Loucy (cell line): ENCODE results near the gene RYR2.

Source experiments
- H2AFZ ChIP-seq: fragments of 200-600 bp; sonication (generic); 2 replicates; pipeline ENCODE4 v1.6.0; 2016; ENCODE audit warnings: antibody characterized with exemption, mild to moderate bottlenecking, low read length, moderate library complexity
- H3F3A ChIP-seq: fragments of 200-600 bp; 2 replicates; pipeline ENCODE4 v1.6.0; 2016; ENCODE audit warnings: antibody characterized with exemption, low read depth, mild to moderate bottlenecking
- H3K27me3 ChIP-seq: fragments of 200-600 bp; sonication (generic); 2 replicates; pipeline ENCODE4 v1.6.1; 2014; ENCODE audit warnings: low read length, mild to moderate bottlenecking; ENCODE audit not compliant: insufficient read depth, poor library complexity, severe bottlenecking
- H3K36me3 ChIP-seq: fragments of 200-600 bp; sonication (generic); 2 replicates; pipeline ENCODE4 v1.6.1; 2016; ENCODE audit warnings: low read length; ENCODE audit not compliant: insufficient read depth
- H3K4me1 ChIP-seq: fragments of 200-600 bp; sonication (generic); 2 replicates; pipeline ENCODE4 v1.5.1; 2014; ENCODE audit warnings: low read length, mild to moderate bottlenecking; ENCODE audit not compliant: insufficient read depth, poor library complexity, severe bottlenecking
- H3K4me2 ChIP-seq: fragments of 200-600 bp; sonication (generic); 2 replicates; pipeline ENCODE4 v1.6.0; 2014; ENCODE audit warnings: antibody characterized with exemption, low read length, low read depth, mild to moderate bottlenecking; ENCODE audit not compliant: poor library complexity, severe bottlenecking
- H3K4me3 ChIP-seq: fragments of 200-600 bp; sonication (generic); 2 replicates; pipeline ENCODE4 v1.5.1; 2014; ENCODE audit warnings: low read length, mild to moderate bottlenecking, mixed read lengths; ENCODE audit not compliant: poor library complexity, severe bottlenecking
- H3K79me2 ChIP-seq: fragments of 200-600 bp; sonication (generic); 2 replicates; pipeline ENCODE4 v1.6.1; 2014; ENCODE audit warnings: low read length; ENCODE audit not compliant: insufficient read depth
- H3K9ac ChIP-seq: fragments of 200-600 bp; sonication (generic); 2 replicates; pipeline ENCODE4 v1.6.0; 2014; ENCODE audit warnings: mild to moderate bottlenecking, low read depth, low read length, moderate library complexity; ENCODE audit not compliant: poor library complexity, severe bottlenecking
- H3K9me2 ChIP-seq: fragments of 200-600 bp; sonication (generic); replicated peaks from 2 replicates; pipeline ENCODE4 v1.6.1; 2016; ENCODE audit warnings: low read depth, low read length, mixed read lengths
- H3K9me3 ChIP-seq: fragments of 200-600 bp; sonication (generic); 2 replicates; pipeline ENCODE4 v1.6.1; 2014; ENCODE audit warnings: mild to moderate bottlenecking, antibody characterized with exemption, low read length, low read depth; ENCODE audit not compliant: insufficient read depth
- H4K20me1 ChIP-seq: fragments of 200-600 bp; sonication (generic); 2 replicates; pipeline ENCODE4 v1.6.0; 2014; ENCODE audit warnings: antibody characterized with exemption, low read length, mild to moderate bottlenecking; ENCODE audit not compliant: insufficient read depth, poor library complexity, severe bottlenecking
- EZH2phosphoT487 ChIP-seq: fragments of 200-600 bp; IDR thresholded peaks from 2 replicates; pipeline ENCODE4 v1.6.1; 2018; ENCODE audit warnings: antibody characterized with exemption, mild to moderate bottlenecking, moderate library complexity, borderline replicate concordance
- TF ChIP-seq, protein P1 (sequence below): fragments of 200-600 bp; sonication (generic); conservative IDR thresholded peaks from 2 replicates; pipeline ENCODE4 v1.5.1; 2014; ENCODE audit warnings: mild to moderate bottlenecking, antibody characterized with exemption, low read length

RYR2 gene

DNA sequence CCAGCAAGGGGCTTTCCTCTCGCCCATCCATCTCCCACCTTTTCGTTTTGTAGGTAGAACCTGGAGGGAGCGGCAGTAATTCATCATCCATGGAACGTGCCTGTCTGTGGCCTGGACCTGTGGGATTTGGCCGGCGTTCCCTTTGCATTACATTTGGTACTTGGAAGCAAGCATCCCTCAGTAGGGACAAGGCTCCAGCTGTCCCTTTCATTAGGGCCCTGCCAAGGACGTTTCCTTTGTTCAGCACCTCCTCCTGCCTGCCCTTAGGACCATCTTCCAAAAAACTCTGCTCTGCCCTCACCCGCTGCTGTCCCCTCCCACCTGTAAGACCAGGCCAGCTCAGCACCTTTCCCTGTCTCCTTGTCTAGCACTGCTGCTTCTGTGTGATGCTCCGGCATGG, 62.1 kb downstream of the RYR2 start:
- no peaks in the 10 kb centered on the region for H3K9me2 ChIP-seq
- no peaks in the 10 kb centered on the region for H3F3A ChIP-seq
- no peak overlapping the region for H3K4me2 ChIP-seq
- TF ChIP-seq, protein P1, sequence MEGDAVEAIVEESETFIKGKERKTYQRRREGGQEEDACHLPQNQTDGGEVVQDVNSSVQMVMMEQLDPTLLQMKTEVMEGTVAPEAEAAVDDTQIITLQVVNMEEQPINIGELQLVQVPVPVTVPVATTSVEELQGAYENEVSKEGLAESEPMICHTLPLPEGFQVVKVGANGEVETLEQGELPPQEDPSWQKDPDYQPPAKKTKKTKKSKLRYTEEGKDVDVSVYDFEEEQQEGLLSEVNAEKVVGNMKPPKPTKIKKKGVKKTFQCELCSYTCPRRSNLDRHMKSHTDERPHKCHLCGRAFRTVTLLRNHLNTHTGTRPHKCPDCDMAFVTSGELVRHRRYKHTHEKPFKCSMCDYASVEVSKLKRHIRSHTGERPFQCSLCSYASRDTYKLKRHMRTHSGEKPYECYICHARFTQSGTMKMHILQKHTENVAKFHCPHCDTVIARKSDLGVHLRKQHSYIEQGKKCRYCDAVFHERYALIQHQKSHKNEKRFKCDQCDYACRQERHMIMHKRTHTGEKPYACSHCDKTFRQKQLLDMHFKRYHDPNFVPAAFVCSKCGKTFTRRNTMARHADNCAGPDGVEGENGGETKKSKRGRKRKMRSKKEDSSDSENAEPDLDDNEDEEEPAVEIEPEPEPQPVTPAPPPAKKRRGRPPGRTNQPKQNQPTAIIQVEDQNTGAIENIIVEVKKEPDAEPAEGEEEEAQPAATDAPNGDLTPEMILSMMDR, result no peak
- no peak for TF ChIP-seq EZH2phosphoT487
- no peak overlapping the region for H3K4me3 ChIP-seq
- H2AFZ ChIP-seq, result no peak overlapping the region
- H3K36me3 ChIP-seq, result no peaks in the 10 kb centered on the region
- H3K27me3 ChIP-seq, result no peaks in the 10 kb centered on the region
- H3K9me3 ChIP-seq, result no peaks in the 10 kb centered on the region; the same call in 1 of the 2 replicates
- H3K4me1 ChIP-seq, result no peaks in the 10 kb centered on the region
- no peak overlapping the region for H3K9ac ChIP-seq
- no peaks in the 10 kb centered on the region for H4K20me1 ChIP-seq
- H3K79me2 ChIP-seq, result no peaks in the 10 kb centered on the region

DNA sequence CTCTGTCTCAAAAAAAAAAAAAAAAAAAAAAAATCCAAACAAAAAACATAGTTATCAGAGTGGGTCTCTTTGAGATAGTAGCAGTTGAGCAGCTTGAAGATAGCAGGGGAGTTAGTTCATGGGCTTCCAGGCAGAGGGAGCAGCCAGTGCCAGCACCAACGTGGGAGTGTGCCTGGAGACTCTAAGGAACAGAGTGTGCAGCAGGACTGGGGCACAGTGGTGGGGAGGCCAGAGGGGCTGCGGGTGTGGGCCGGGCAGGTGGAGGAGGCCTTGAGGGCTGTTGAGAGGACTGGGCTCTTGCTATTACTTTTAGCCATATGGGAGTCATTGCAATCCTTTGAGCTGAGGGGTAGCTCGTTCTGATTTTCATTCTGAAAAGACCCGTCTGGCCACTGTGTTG, 63.8 kb downstream of the RYR2 start:
- H3K4me2 ChIP-seq, result no peak overlapping the region
- no peaks in the 10 kb centered on the region for H3K4me1 ChIP-seq
- no peaks in the 10 kb centered on the region for H4K20me1 ChIP-seq
- no peak for TF ChIP-seq EZH2phosphoT487
- TF ChIP-seq, protein P1, result no peak
- no peaks in the 10 kb centered on the region for H3K36me3 ChIP-seq
- no peak overlapping the region for H3K4me3 ChIP-seq
- no peak overlapping the region for H3K9ac ChIP-seq
- no peaks in the 10 kb centered on the region for H3K9me2 ChIP-seq
- no peaks in the 10 kb centered on the region for H3F3A ChIP-seq
- no peaks in the 10 kb centered on the region; the same call in 1 of the 2 replicates for H3K9me3 ChIP-seq
- H2AFZ ChIP-seq, result no peak overlapping the region
- no peaks in the 10 kb centered on the region for H3K79me2 ChIP-seq
- no peaks in the 10 kb centered on the region for H3K27me3 ChIP-seq

DNA sequence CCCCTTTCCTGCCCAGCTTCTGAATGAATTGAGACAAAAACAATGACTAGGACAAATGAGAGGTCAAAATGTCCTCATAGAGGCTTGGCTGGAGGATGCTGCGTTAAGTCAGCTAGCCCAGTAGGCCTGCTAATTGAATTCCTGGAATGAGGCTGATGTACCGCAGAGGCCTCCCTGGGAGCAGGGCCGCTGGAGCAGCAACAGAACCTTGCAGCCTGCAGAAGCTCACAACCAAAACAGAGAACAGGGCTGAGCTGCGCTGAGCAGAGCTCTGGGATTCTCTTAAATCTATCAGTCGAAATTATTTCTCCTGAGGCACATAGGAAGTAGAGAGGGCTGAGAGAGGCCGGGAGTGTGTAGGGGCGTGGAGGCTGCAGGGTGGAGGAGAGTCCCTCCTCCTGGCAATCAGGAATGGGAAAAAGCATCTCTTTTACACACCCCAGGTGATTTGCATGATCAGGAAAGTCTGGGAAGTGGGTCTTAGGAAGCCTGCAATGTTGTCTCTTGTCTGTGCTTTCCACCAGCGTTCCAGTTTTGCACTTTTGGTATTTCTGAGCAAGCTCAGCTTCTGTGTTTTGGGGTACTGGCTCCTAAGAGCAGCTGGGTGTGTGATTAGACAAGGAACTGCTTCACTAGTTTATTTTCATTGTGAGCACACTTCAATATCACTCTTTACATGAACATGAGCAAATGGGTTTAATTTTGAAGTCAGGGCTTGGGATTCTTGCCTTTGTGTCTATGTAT, 66.5 kb downstream of the RYR2 start:
- H3K36me3 ChIP-seq, result no peaks in the 10 kb centered on the region
- H3K4me3 ChIP-seq, result no peak overlapping the region
- TF ChIP-seq, protein P1, result no peak
- TF ChIP-seq EZH2phosphoT487, result no peak
- no peaks in the 10 kb centered on the region for H3K4me1 ChIP-seq
- no peaks in the 10 kb centered on the region for H3K79me2 ChIP-seq
- H2AFZ ChIP-seq, result no peak overlapping the region
- H3K27me3 ChIP-seq, result no peaks in the 10 kb centered on the region
- H3K9ac ChIP-seq, result no peak overlapping the region
- no peaks in the 10 kb centered on the region for H4K20me1 ChIP-seq
- H3F3A ChIP-seq, result no peaks in the 10 kb centered on the region
- H3K9me2 ChIP-seq, result no peaks in the 10 kb centered on the region
- H3K4me2 ChIP-seq, result no peak overlapping the region
- H3K9me3 ChIP-seq, result no peaks in the 10 kb centered on the region; the same call in 1 of the 2 replicates
